ENCODE results near the gene ALOX5.

GRCh38 chr10:45488365-45488764, 114.3 kb downstream of the ALOX5 start:
- TF ChIP-seq POLR2AphosphoS5 (IDR thresholded peaks at IDR 0.05; ENCODE audit: low read depth, low read length) = no peak
- TF ChIP-seq TAF1 (IDR thresholded peaks at IDR 0.05; ENCODE audit: borderline replicate concordance, insufficient read depth, low read length) = no peak
- TF ChIP-seq SIN3A (IDR thresholded peaks at IDR 0.05; ENCODE audit: borderline replicate concordance, insufficient read depth, low read length) = no peak
- TF ChIP-seq REST (IDR thresholded peaks at IDR 0.05; ENCODE audit: insufficient read depth in 1 of 2, low read depth in 2 of 2, low read length in 2 of 2) = no peak
- no peak for TF ChIP-seq FOXP2 (optimal IDR thresholded peaks at IDR 0.05; ENCODE audit: borderline replicate concordance, extremely low read depth, extremely low read length, insufficient read depth)
